Endothelial cell of umbilical vein (primary cell): ENCODE data around the gene MCOLN2. TPM values are rescaled to one million over a fixed set of nuclear protein-coding genes. Genes with fewer than 3 reads are reported as not detected.

Experiments used
- BruUV-seq: library from RNA; stranded (reverse); fragments of 400-500 nt; replicated peaks from 2 replicates; lab custom pipeline; 2021; lab: Mats Ljungman, UMichigan
- CTCF ChIA-PET: fragments of 300-600, 350-600 bp; sonication (Branson Sonifier 250); formaldehyde crosslinking; loops from one replicate; lab custom pipeline; 2021; ENCODE audit warnings: antibody characterized with exemption, inconsistent platforms; lab: Charles Lee
- POLR2A ChIA-PET: fragments of 300-600, 350-600 bp; sonication (Branson Sonifier 250); formaldehyde crosslinking; loops from one replicate; lab custom pipeline; 2021; ENCODE audit warnings: antibody characterized with exemption, inconsistent platforms; lab: Charles Lee
- DNase-seq: peaks from one replicate; pipeline ENCODE4 v3.0.0-alpha.2; 2011; ENCODE audit warnings: low read depth, low spot score
- FAIRE-seq: peaks from 2 replicates; lab custom pipeline; 2011; peaks lifted over from hg19 to GRCh38; lab: Jason Lieb, UNC
- H2AFZ ChIP-seq: 2 replicates; pipeline ENCODE4 v1.6.0; 2012; ENCODE audit warnings: low read depth, low read length, control low read depth, inconsistent platforms
- H3K27ac ChIP-seq: 2 replicates; pipeline ENCODE4 v1.5.1; 2011; ENCODE audit warnings: low read depth, mild to moderate bottlenecking, control low read depth, low read length, moderate library complexity; ENCODE audit not compliant: insufficient read depth
- H3K27me3 ChIP-seq, 2 experiments: 2 replicates each; pipeline versions ENCODE4 v1.6.0 to v1.6.1; 2011; ENCODE audit warnings: low read length in 2 of 2, mixed read lengths in 1 of 2; ENCODE audit not compliant: control insufficient read depth in 2 of 2, insufficient read depth in 2 of 2
- H3K36me3 ChIP-seq, 2 experiments: 2 replicates in 1 of 2; 3 replicates in 1 of 2; pipeline ENCODE4 v1.5.1; 2011; ENCODE audit warnings: low read length in 2 of 2, mild to moderate bottlenecking in 1 of 2, moderate library complexity in 1 of 2; ENCODE audit not compliant: control insufficient read depth in 2 of 2, insufficient read depth in 2 of 2; ENCODE audit errors: extremely low read depth in 1 of 2
- H3K4me1 ChIP-seq: 3 replicates; pipeline ENCODE4 v1.5.1; 2011; ENCODE audit warnings: mild to moderate bottlenecking, low read length; ENCODE audit not compliant: control insufficient read depth, insufficient read depth; ENCODE audit errors: extremely low read depth
- H3K4me2 ChIP-seq: 2 replicates; pipeline ENCODE4 v1.6.1; 2011; ENCODE audit warnings: low read length, control low read depth, mixed read lengths; ENCODE audit not compliant: insufficient read depth
- H3K4me3 ChIP-seq, 3 experiments: fragments of 200-600 bp in 1 of 3; sonication (generic), shearing (Covaris generic) in 1 of 3; replicated peaks in 1 of 3; 2 replicates each; pipeline ENCODE4 v1.5.1; 2011 to 2016; ENCODE audit warnings: control low read depth in 3 of 3, low read length in 3 of 3, mild to moderate bottlenecking in 2 of 3, inconsistent platforms in 1 of 3, low read depth in 1 of 3, moderate library complexity in 1 of 3; ENCODE audit not compliant: insufficient read depth in 1 of 3
- H3K79me2 ChIP-seq: 2 replicates; pipeline ENCODE4 v1.6.0; 2012; ENCODE audit warnings: low read length, inconsistent platforms; ENCODE audit not compliant: control insufficient read depth, insufficient read depth
- H3K9ac ChIP-seq: replicated peaks from 2 replicates; pipeline ENCODE3; 2011; ENCODE audit warnings: low read length, control low read depth; ENCODE audit not compliant: insufficient read depth; ENCODE audit errors: extremely low read depth
- H3K9me1 ChIP-seq: replicated peaks from 3 replicates; pipeline ENCODE4 v1.6.0; 2011; ENCODE audit warnings: mild to moderate bottlenecking, low read length; ENCODE audit not compliant: control insufficient read depth, insufficient read depth; ENCODE audit errors: extremely low read depth
- H3K9me3 ChIP-seq: replicated peaks from 2 replicates; pipeline ENCODE4 v1.5.1; 2012; ENCODE audit warnings: low read length, inconsistent platforms; ENCODE audit not compliant: control insufficient read depth, insufficient read depth
- H4K20me1 ChIP-seq: replicated peaks from 2 replicates; pipeline ENCODE3; 2011; ENCODE audit warnings: mild to moderate bottlenecking, low read length; ENCODE audit not compliant: control insufficient read depth, insufficient read depth; ENCODE audit errors: extremely low read depth
- CTCF ChIP-seq, 2 donors: IDR thresholded peaks; 1 replicate in 1 of 2; 2 replicates in 1 of 2; pipeline ENCODE4 v1.5.1; 2011; ENCODE audit warnings: low read length in 2 of 2, mild to moderate bottlenecking in 2 of 2, moderate library complexity in 2 of 2, control low read depth in 1 of 2, inconsistent platforms in 1 of 2, low read depth in 1 of 2; ENCODE audit not compliant: insufficient read depth in 1 of 2; ENCODE audit errors: extremely low read depth in 1 of 2
- EZH2 ChIP-seq: IDR thresholded peaks from 2 replicates; pipeline ENCODE4 v1.6.1; 2012; ENCODE audit warnings: borderline replicate concordance, low read depth, mild to moderate bottlenecking, moderate library complexity, low read length, inconsistent platforms; ENCODE audit not compliant: severe bottlenecking
- FOS ChIP-seq: IDR thresholded peaks from 2 replicates; pipeline ENCODE4 v1.6.1; 2011; ENCODE audit warnings: mild to moderate bottlenecking, low read length, moderate library complexity, borderline replicate concordance; ENCODE audit not compliant: insufficient read depth
- GATA2 ChIP-seq: IDR thresholded peaks from 2 replicates; pipeline ENCODE4 v1.7.0; 2011; ENCODE audit warnings: low read depth, mild to moderate bottlenecking, moderate library complexity, mixed read lengths, low read length; ENCODE audit not compliant: insufficient read length, insufficient read depth
- JUN ChIP-seq: IDR thresholded peaks from 2 replicates; pipeline ENCODE4 v1.6.1; 2011; ENCODE audit warnings: borderline replicate concordance, low read depth; ENCODE audit not compliant: insufficient read length, insufficient read depth
- MAX ChIP-seq: IDR thresholded peaks from 2 replicates; pipeline ENCODE4 v1.6.1; 2011; ENCODE audit not compliant: insufficient read depth, insufficient read length
- MYC ChIP-seq: IDR thresholded peaks from one replicate; pipeline ENCODE4 v1.6.1; 2011; ENCODE audit warnings: mild to moderate bottlenecking, low read depth, low read length
- POLR2A ChIP-seq: IDR thresholded peaks from 2 replicates; pipeline ENCODE4 v1.6.1; 2012; ENCODE audit warnings: low read depth, mild to moderate bottlenecking, control low read depth, low read length
- POLR2AphosphoS5 ChIP-seq: IDR thresholded peaks from 2 replicates; pipeline ENCODE4 v1.6.1; 2012; ENCODE audit warnings: low read depth, mild to moderate bottlenecking, control low read depth, low read length, moderate library complexity; ENCODE audit not compliant: insufficient read depth
- dilution Hi-C: fragments of 300-500 bp; cut with MboI; formaldehyde crosslinking; loops from one replicate; pipeline ENCODE4 v1.15.0; 2019; ENCODE audit warnings: low sequenced_read_pairs; ENCODE audit not compliant: extremely low pct_ligation_motif_present
- intact Hi-C: fragments of 100-400 bp; cut with micrococcal nuclease; formaldehyde crosslinking; loops from one replicate; pipeline ENCODE4 v1.10.0; 2022
- polyA plus RNA-seq, 4 experiments: library from polyadenylated mRNA; depleted of rRNA in 3 of 4; stranded (reverse) in 3 of 4; unstranded in 1 of 4; fragments of >200 nt; gene quantifications; 2 replicates each; pipeline versions ENCODE4 v1.2.1 to v1.2.3, GENCODE V29; 2011 to 2012; ENCODE audit warnings: missing spikeins in 1 of 4
- total RNA-seq: library from RNA; stranded (reverse); gene quantifications from 2 replicates; pipeline ENCODE4 v1.2.3, GENCODE V29; 2021

MCOLN2 gene
- total and polyA plus RNA-seq, 2 donors (not counting 3 experiments of a cell fraction or from before 2014, with no cell fraction given): not detected

GRCh38 chr1:84959294-84959693 is 37.6 kb downstream of the MCOLN2 start:
- Histone ChIP-seq H3K36me3 (no peaks in the 10 kb centered on the region), H3K27me3 (peaks cover 16 to 45% of the 10 kb centered on the region in 2 experiments), H2AFZ (no peak overlapping the region), H3K9me3 (no peaks in the 10 kb centered on the region), H3K4me3 (no peak overlapping the region), H3K9ac (no peak overlapping the region), H3K79me2 (no peaks in the 10 kb centered on the region), H4K20me1 (no peaks in the 10 kb centered on the region), H3K4me2 (no peak overlapping the region), H3K27ac (no peak overlapping the region), H3K4me1 (no peaks in the 10 kb centered on the region), H3K9me1 (no peaks in the 10 kb centered on the region)
- dilution Hi-C loops: no loop called here
- FAIRE-seq: no peak
- DNase-seq: no peak
- ChIA-PET CTCF (interaction anchor here (1.1 to 6.0 kb wide), 4 partner anchors 11 to 296 kb away, joined by 5 to 46 read pairs (median 8); no protein-coding TSS in a partner anchor), POLR2A (no interaction called here)
- intact Hi-C loops: no loop called here
- no TSS peak for BruUV-seq
- TF ChIP-seq CTCF (IDR thresholded peaks at IDR 0.05; ENCODE audit: extremely low read depth in 1 of 2, insufficient read depth in 1 of 2, low read depth in 1 of 2, low read length in 2 of 2): no peak

GRCh38 chr1:84957966-84958365 is 38.9 kb downstream of the MCOLN2 start:
- CTCF ChIA-PET: interaction anchor here (1.0 to 6.0 kb wide), 3 partner anchors 14 to 297 kb away, joined by 4 to 46 read pairs (median 10); no protein-coding TSS in a partner anchor
- Histone ChIP-seq H2AFZ (no peak overlapping the region), H3K9me3 (no peaks in the 10 kb centered on the region), H3K4me1 (no peaks in the 10 kb centered on the region), H3K36me3 (no peaks in the 10 kb centered on the region), H3K4me2 (no peak overlapping the region), H3K9ac (no peak overlapping the region), H3K9me1 (no peaks in the 10 kb centered on the region), H4K20me1 (no peaks in the 10 kb centered on the region), H3K27ac (no peak overlapping the region), H3K79me2 (no peaks in the 10 kb centered on the region), H3K4me3 (no peak overlapping the region), H3K27me3 (peaks cover 19 to 45% of the 10 kb centered on the region in 2 experiments)
- TF ChIP-seq POLR2A (no peak), MAX (no peak), GATA2 (no peak), FOS (no peak), EZH2 (no peak), POLR2AphosphoS5 (no peak), CTCF (IDR thresholded peaks at IDR 0.05; ENCODE audit: extremely low read depth in 1 of 2, insufficient read depth in 1 of 2, low read depth in 1 of 2, low read length in 2 of 2) (no peak), MYC (no peak), JUN (no peak)
- dilution Hi-C loops (no loop called here), intact Hi-C loops (no loop called here)
- POLR2A ChIA-PET: no interaction called here
- BruUV-seq: no TSS peak
- DNase-seq (no peak), FAIRE-seq (no peak)
